DOHH2 (cell line): ENCODE measurements around the gene CDC42SE2.
"Not testable (repeated sequence)": the region's sequence is repeated elsewhere in the genome, so short reads cannot be mapped to it uniquely, and the experiment has no call there.

Experiments used
- H3F3A ChIP-seq: fragments of 200-600 bp; sonication (generic), shearing (Covaris generic); 2 replicates; pipeline ENCODE4 v1.6.0; 2016; ENCODE audit warnings: antibody characterized with exemption, mild to moderate bottlenecking; ENCODE audit not compliant: control insufficient read depth, insufficient read depth
- H3K27ac ChIP-seq: fragments of 200-600 bp; sonication (generic); 2 replicates; pipeline ENCODE4 v1.5.1; 2014; ENCODE audit warnings: low read depth, mild to moderate bottlenecking, low read length, moderate library complexity
- H3K27me3 ChIP-seq: fragments of 200-600 bp; sonication (generic); 2 replicates; pipeline ENCODE4 v1.6.1; 2014; ENCODE audit warnings: mild to moderate bottlenecking, low read length, mixed read lengths; ENCODE audit not compliant: control insufficient read depth
- H3K36me3 ChIP-seq: fragments of 200-600 bp; sonication (generic); 2 replicates; pipeline ENCODE4 v1.6.1; 2014; ENCODE audit warnings: mild to moderate bottlenecking, low read length, moderate library complexity, mixed read lengths; ENCODE audit not compliant: control insufficient read depth
- H3K4me1 ChIP-seq: fragments of 200-600 bp; sonication (generic); 2 replicates; pipeline ENCODE4 v1.6.1; 2014; ENCODE audit warnings: mild to moderate bottlenecking, low read length, mixed read lengths; ENCODE audit not compliant: control insufficient read depth
- H3K4me2 ChIP-seq: fragments of 200-600 bp; sonication (generic); 2 replicates; pipeline ENCODE4 v1.6.0; 2014; ENCODE audit warnings: mild to moderate bottlenecking, low read length, moderate library complexity
- H3K4me3 ChIP-seq: fragments of 200-600 bp; sonication (generic); 2 replicates; pipeline ENCODE4 v1.5.1; 2014; ENCODE audit warnings: mild to moderate bottlenecking, low read length, mixed read lengths
- H3K79me2 ChIP-seq: fragments of 200-600 bp; sonication (generic); 2 replicates; pipeline ENCODE4 v1.6.1; 2014; ENCODE audit warnings: mild to moderate bottlenecking, low read length, mixed read lengths; ENCODE audit not compliant: control insufficient read depth
- H3K9me2 ChIP-seq: fragments of 200-600 bp; sonication (generic); replicated peaks from 2 replicates; pipeline ENCODE4 v1.6.1; 2014; ENCODE audit warnings: mild to moderate bottlenecking, low read length, mixed read lengths; ENCODE audit not compliant: control insufficient read depth
- H3K9me3 ChIP-seq: fragments of 200-600 bp; sonication (generic); 2 replicates; pipeline ENCODE4 v1.6.1; 2014; ENCODE audit warnings: antibody characterized with exemption, low read length, mixed read lengths; ENCODE audit not compliant: control insufficient read depth, insufficient read depth
- H4K20me1 ChIP-seq: fragments of 200-600 bp; sonication (generic); 2 replicates; pipeline ENCODE4 v1.6.0; 2014; ENCODE audit warnings: low read depth, mild to moderate bottlenecking, antibody characterized with exemption, low read length, moderate library complexity; ENCODE audit not compliant: control insufficient read depth, insufficient read depth
- EZH2phosphoT487 ChIP-seq: fragments of 200-600 bp; sonication (generic); IDR thresholded peaks from 2 replicates; pipeline ENCODE4 v1.6.1; 2017; ENCODE audit warnings: borderline replicate concordance, mild to moderate bottlenecking, antibody characterized with exemption, low read length, moderate library complexity, mixed read lengths
- TF ChIP-seq, protein P1 (sequence below): fragments of 200-600 bp; sonication (generic); IDR thresholded peaks from one replicate; pipeline ENCODE4 v1.5.1; 2014; ENCODE audit warnings: antibody characterized with exemption, mild to moderate bottlenecking, low read depth, low read length; ENCODE audit not compliant: poor library complexity, severe bottlenecking

The CDC42SE2 gene

DNA sequence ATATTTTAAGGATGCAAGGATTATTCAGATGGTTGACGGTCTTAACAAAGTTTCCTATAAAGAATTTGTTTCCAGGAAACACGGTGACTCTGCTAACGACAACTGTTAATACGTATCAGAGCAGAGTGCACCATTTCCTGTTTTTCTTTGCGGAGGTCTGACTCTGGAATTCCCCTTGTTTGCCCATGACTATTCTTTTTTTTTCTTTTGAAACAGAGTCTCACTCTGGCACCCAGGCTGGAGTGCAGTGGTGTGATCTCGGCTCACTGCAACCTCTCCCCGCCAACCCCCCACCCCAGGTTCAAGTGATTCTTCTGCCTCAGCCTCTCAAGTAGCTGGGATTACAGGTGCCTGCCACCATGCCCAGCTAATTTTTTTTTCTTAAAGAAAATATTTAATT, 115.9 kb downstream of the CDC42SE2 start:
- H3K4me3 ChIP-seq, result peak overlapping the region; percentile 57
- no peaks in the 10 kb centered on the region for H3K27me3 ChIP-seq
- H3K4me1 ChIP-seq, result peaks cover 76% of the 10 kb centered on the region
- H3K36me3 ChIP-seq, result peaks cover 2% of the 10 kb centered on the region; the same call in 1 of the 2 replicates
- H3K4me2 ChIP-seq, result peak overlapping the region; percentile 57
- peaks cover 65% of the 10 kb centered on the region for H3K79me2 ChIP-seq
- H3K27ac ChIP-seq, result peak overlapping the region; percentile 72
- peaks cover 25% of the 10 kb centered on the region for H3F3A ChIP-seq
- no peaks in the 10 kb centered on the region for H3K9me2 ChIP-seq
- H3K9me3 ChIP-seq, result no peaks in the 10 kb centered on the region
- TF ChIP-seq, protein P1, sequence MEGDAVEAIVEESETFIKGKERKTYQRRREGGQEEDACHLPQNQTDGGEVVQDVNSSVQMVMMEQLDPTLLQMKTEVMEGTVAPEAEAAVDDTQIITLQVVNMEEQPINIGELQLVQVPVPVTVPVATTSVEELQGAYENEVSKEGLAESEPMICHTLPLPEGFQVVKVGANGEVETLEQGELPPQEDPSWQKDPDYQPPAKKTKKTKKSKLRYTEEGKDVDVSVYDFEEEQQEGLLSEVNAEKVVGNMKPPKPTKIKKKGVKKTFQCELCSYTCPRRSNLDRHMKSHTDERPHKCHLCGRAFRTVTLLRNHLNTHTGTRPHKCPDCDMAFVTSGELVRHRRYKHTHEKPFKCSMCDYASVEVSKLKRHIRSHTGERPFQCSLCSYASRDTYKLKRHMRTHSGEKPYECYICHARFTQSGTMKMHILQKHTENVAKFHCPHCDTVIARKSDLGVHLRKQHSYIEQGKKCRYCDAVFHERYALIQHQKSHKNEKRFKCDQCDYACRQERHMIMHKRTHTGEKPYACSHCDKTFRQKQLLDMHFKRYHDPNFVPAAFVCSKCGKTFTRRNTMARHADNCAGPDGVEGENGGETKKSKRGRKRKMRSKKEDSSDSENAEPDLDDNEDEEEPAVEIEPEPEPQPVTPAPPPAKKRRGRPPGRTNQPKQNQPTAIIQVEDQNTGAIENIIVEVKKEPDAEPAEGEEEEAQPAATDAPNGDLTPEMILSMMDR, result no peak
- TF ChIP-seq EZH2phosphoT487, result no peak
- no peaks in the 10 kb centered on the region for H4K20me1 ChIP-seq

DNA sequence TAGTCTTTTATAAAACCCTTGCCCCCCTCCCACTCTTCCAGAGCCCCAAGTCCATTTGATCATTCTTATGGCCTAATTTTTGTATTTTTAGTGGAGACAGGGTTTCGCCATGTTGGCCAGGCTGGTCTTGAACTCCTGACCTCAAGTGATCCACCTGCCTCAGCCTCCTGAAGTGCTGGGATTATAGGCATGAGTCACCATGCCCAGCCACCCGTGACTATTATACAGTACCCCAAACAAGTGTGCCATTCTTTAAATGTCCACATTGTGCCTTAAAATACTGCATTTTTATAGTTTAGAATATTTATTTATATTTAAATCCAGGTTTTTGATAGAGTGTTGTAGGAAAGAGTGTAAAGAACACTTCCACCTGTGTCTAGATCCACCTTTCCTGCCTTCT, 116.4 kb downstream of the CDC42SE2 start:
- Histone ChIP-seq H3K79me2 (peaks cover 65% of the 10 kb centered on the region), H3K4me1 (peaks cover 70% of the 10 kb centered on the region), H3F3A (peaks cover 20% of the 10 kb centered on the region), H3K27ac (peak overlapping the region; percentile 72), H3K4me3 (peak overlapping the region; percentile 57), H3K4me2 (peak overlapping the region; percentile 57)
- H4K20me1 ChIP-seq, H3K36me3 ChIP-seq, H3K27me3 ChIP-seq, H3K9me2 ChIP-seq, H3K9me3 ChIP-seq: not testable (repeated sequence)

DNA sequence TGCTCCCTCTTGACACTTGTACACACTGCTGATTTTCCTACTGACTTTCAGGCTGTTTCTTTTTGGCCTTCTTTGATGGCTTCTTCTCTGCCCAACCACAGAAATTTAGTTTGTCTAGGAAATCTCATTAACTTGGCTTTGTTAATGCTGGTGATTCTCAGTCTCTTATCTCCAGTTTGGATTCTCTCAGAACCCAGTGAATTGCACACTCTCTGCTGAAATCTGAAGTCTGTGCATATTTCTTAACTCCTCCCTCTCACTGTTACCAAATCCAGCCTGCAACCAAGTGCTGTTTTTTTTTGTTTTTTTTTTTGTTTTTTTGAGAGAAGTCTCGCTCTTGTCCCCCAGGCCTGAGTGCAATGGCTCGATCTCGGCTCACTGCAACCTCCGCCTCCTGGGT, 117.2 kb downstream of the CDC42SE2 start:
- Histone ChIP-seq H3K4me1 (peaks cover 65% of the 10 kb centered on the region), H3K9me2 (no peaks in the 10 kb centered on the region), H4K20me1 (no peaks in the 10 kb centered on the region), H3K9me3 (no peaks in the 10 kb centered on the region), H3F3A (peaks cover 20% of the 10 kb centered on the region), H3K27me3 (no peaks in the 10 kb centered on the region), H3K4me3 (no peak overlapping the region), H3K27ac (peak overlapping the region; percentile 32), H3K4me2 (peak overlapping the region; percentile 41), H3K36me3 (peaks cover 8% of the 10 kb centered on the region), H3K79me2 (peaks cover 57% of the 10 kb centered on the region)
- TF ChIP-seq EZH2phosphoT487, result no peak
- TF ChIP-seq, protein P1, result no peak

DNA sequence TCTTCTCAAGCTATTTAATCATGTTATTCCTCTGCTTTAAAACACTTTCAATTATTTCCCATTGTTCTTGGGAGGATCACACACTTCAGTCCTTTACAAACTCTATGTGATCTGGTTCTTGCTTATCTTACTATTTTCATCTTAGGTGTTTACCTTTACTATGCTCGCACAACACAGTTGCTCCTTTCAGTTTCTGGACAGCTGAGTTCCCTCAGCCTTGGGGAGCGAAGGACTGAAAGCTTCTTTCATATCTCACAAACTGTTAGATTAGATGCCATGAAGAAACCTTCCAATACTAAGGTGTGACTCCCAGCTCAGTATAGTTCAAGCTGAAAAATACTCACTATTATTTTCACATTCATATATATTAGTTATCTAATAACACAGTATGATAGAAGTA, 117.9 kb downstream of the CDC42SE2 start:
- Histone ChIP-seq H3K36me3 (peaks cover 15% of the 10 kb centered on the region), H3K4me3 (no peak overlapping the region), H3K79me2 (peaks cover 50% of the 10 kb centered on the region), H3K27ac (peak overlapping the region; percentile 42), H3K9me3 (no peaks in the 10 kb centered on the region), H3K9me2 (no peaks in the 10 kb centered on the region), H3K4me1 (peaks cover 67% of the 10 kb centered on the region), H3K27me3 (no peaks in the 10 kb centered on the region), H4K20me1 (no peaks in the 10 kb centered on the region), H3F3A (peaks cover 20% of the 10 kb centered on the region), H3K4me2 (peak overlapping the region; percentile 41)
- TF ChIP-seq, protein P1, result no peak
- no peak for TF ChIP-seq EZH2phosphoT487
